K562 (cell line): Measurements from ENCODE around the gene ABHD16A. TPM values are rescaled to one million over a fixed set of nuclear protein-coding genes. Genes with fewer than 3 reads are reported as not detected.

Experiments
- ARID3B ChIP-seq: fragments of 250-450 bp; sonication (Bioruptor Pico); IDR thresholded peaks from 2 replicates; pipeline ENCODE4 v1.4.0; 2020; ENCODE audit warnings: borderline replicate concordance
- BRD9 ChIP-seq: fragments of 450-650 bp; IDR thresholded peaks from 2 replicates; pipeline ENCODE4 v1.6.1; 2018; ENCODE audit warnings: low read depth; ENCODE audit not compliant: partially characterized antibody
- C11orf30 ChIP-seq: fragments of 450-650 bp; IDR thresholded peaks from 2 replicates; pipeline ENCODE4 v1.6.1; 2016; ENCODE audit warnings: low read depth, mild to moderate bottlenecking
- CHD7 ChIP-seq: fragments of 200-600 bp; sonication (generic); IDR thresholded peaks from one replicate; pipeline ENCODE4 v1.6.1; 2012; ENCODE audit warnings: mild to moderate bottlenecking, low read depth, low read length, inconsistent platforms
- EGR1 ChIP-seq: fragments of 450-650 bp; conservative IDR thresholded peaks from 2 replicates; pipeline ENCODE4 v1.6.1; 2017; ENCODE audit warnings: mild to moderate bottlenecking
- MAFG ChIP-seq: fragments of 450-650 bp; conservative IDR thresholded peaks from 2 replicates; pipeline ENCODE4 v1.6.1; 2016; ENCODE audit warnings: missing genetic modification characterization, missing compliant biosample characterization
- MCM2 ChIP-seq: fragments of 450-650 bp; IDR thresholded peaks from 2 replicates; pipeline ENCODE4 v1.6.1; 2017; ENCODE audit warnings: low read depth, mild to moderate bottlenecking
- MTA2 ChIP-seq: fragments of 450-650 bp; IDR thresholded peaks from 2 replicates; pipeline ENCODE4 v1.6.1; 2016; ENCODE audit warnings: low read depth
- NFXL1 ChIP-seq: fragments of 450-650 bp; formaldehyde crosslinking; IDR thresholded peaks from 2 replicates; pipeline ENCODE4 v1.4.0; 2021; ENCODE audit warnings: mild to moderate bottlenecking
- POLR3G ChIP-seq: IDR thresholded peaks from 2 replicates; pipeline ENCODE4 v1.6.1; 2011; ENCODE audit not compliant: insufficient read length, insufficient replicate concordance; ENCODE audit errors: extremely low read depth
- RBBP5 ChIP-seq: fragments of 200-600 bp; sonication (generic); IDR thresholded peaks from 2 replicates; pipeline ENCODE4 v1.6.1; 2012; ENCODE audit warnings: borderline replicate concordance, mild to moderate bottlenecking, low read length, control low read depth, inconsistent platforms; ENCODE audit not compliant: insufficient read depth, poor library complexity, severe bottlenecking
- SRSF1 ChIP-seq: fragments of 200-400 bp; formaldehyde crosslinking; IDR thresholded peaks from 2 replicates; pipeline ENCODE4 v1.6.1; 2017; ENCODE audit warnings: mild to moderate bottlenecking, low read depth, low read length, moderate library complexity
- TAF15 ChIP-seq: fragments of 200-400 bp; formaldehyde crosslinking; IDR thresholded peaks from 2 replicates; pipeline ENCODE4 v1.6.1; 2017; ENCODE audit warnings: mild to moderate bottlenecking, low read depth, low read length, moderate library complexity
- ZNF124 ChIP-seq: sonication (generic); formaldehyde crosslinking; IDR thresholded peaks from 2 replicates; pipeline ENCODE4 v1.8.1; 2022; ENCODE audit warnings: missing genetic modification reagents
- ZNF766 ChIP-seq: fragments of 200-800 bp; sonication (Bioruptor generic); conservative IDR thresholded peaks from 2 replicates; pipeline ENCODE4 v1.6.1; 2016; ENCODE audit warnings: missing genetic modification characterization, missing compliant biosample characterization
- ZNF785 ChIP-seq: fragments of 250-450 bp; sonication (Bioruptor Pico); IDR thresholded peaks from 2 replicates; pipeline ENCODE4 v1.4.0; 2020; ENCODE audit warnings: mild to moderate bottlenecking
- polyA plus RNA-seq, 8 experiments: library from polyadenylated mRNA; depleted of rRNA in 4 of 8; stranded (reverse) in 5 of 8; unstranded in 3 of 8; fragments of >200 nt; fragmentation: Nextera tagmentation in 2 of 8; fragmentation: Illumina TruSeq in 1 of 8; extraction: Ambion mirVana in 2 of 8; extraction: Trizol in 1 of 8; gene quantifications; 2 replicates each; pipeline versions ENCODE4 v1.2.1 to v1.2.3, GENCODE V29; 2011 to 2014; ENCODE audit warnings: inconsistent platforms in 1 of 8, missing spikeins in 1 of 8
- total RNA-seq, 7 experiments: library from RNA; depleted of rRNA in 6 of 7; stranded (reverse); fragments of >200 nt in 6 of 7; fragmentation: Illumina TruSeq in 2 of 7; extraction: Trizol in 2 of 7; gene quantifications; 2 replicates each; pipeline versions ENCODE4 v1.2.1 to v1.2.3, GENCODE V29; 2011 to 2021; ENCODE audit warnings: low replicate concordance in 1 of 7

ABHD16A gene
- total and polyA plus RNA-seq, 9 of the 15 experiments (the other 6 are each of a cell fraction or from before 2014, with no cell fraction given), result 25.8 to 120 (median 81.6) TPM

- peak; percentile 36 for TF ChIP-seq CHD7
- no peak for TF ChIP-seq RBBP5
- TF ChIP-seq MAFG (tag), result peak; percentile 78
- TF ChIP-seq ARID3B (CRISPR knock-in tag), result no peak
- TF ChIP-seq POLR3G, result no peak
- TF ChIP-seq ZNF785 (CRISPR knock-in tag), result no peak
- no peak for TF ChIP-seq ZNF124 (CRISPR knock-in tag)
- TF ChIP-seq TAF15, result no peak
- TF ChIP-seq BRD9, result no peak
- no peak for TF ChIP-seq SRSF1
- TF ChIP-seq EGR1, result no peak
- no peak for TF ChIP-seq C11orf30
- TF ChIP-seq ZNF766 (CRISPR knock-in tag), result no peak
- TF ChIP-seq MTA2, result no peak
- TF ChIP-seq MCM2, result no peak; the same call in 1 of the 2 replicates
- TF ChIP-seq NFXL1, result peak; percentile 3; the same call in 1 of the 2 replicates
Measured at GRCh38 chr6:31736021-31736767, 33.1 kb upstream of the ABHD16A start, which contains the start of gene CLIC1 (continued).
